Heart right ventricle (tissue), 16 donors: ENCODE measurements around the gene ALDH1A3. TPM values are rescaled to one million over a fixed set of nuclear protein-coding genes. Genes with fewer than 3 reads are reported as not detected.
A peak's percentile ranks its signal among the peaks of the same experiment; 100 is the strongest.

Experiments used
- ATAC-seq, 8 donors: fragments of 200-7000 bp; cut with Tn5 transposase; one replicate each; pipeline ENCODE4 v1.9.1; 2020; ENCODE audit warnings: mild to moderate bottlenecking in 8 of 8, moderate library complexity in 8 of 8, moderate number of reproducible peaks in 1 of 8
- DNase-seq, 2 donors: peaks; one replicate each; pipeline ENCODE4 v3.0.0-alpha.2; 2020
- H3K27ac ChIP-seq, 10 donors: fragments of 200-600 bp; sonication (generic) in 2 of 10; one replicate each; pipeline versions ENCODE4 v1.5.0 to v1.8.0; 2020 to 2022; ENCODE audit warnings: mild to moderate bottlenecking in 3 of 10
- H3K27me3 ChIP-seq, 7 donors: fragments of 200-600 bp; one replicate each; pipeline ENCODE4 v1.8.0; 2021 to 2022; ENCODE audit warnings: mild to moderate bottlenecking in 2 of 7
- H3K36me3 ChIP-seq, 9 donors: fragments of 200-600 bp; sonication (generic) in 1 of 9; one replicate each; pipeline versions ENCODE4 v1.5.0 to v1.8.0; 2020 to 2022; ENCODE audit warnings: mild to moderate bottlenecking in 2 of 9
- H3K4me1 ChIP-seq, 9 donors: fragments of 200-600 bp; sonication (generic) in 1 of 9; one replicate each; pipeline versions ENCODE4 v1.5.0 to v1.8.0; 2020 to 2022; ENCODE audit warnings: mild to moderate bottlenecking in 4 of 9
- H3K4me3 ChIP-seq, 10 donors: fragments of 200-600 bp; sonication (generic) in 2 of 10; one replicate each; pipeline versions ENCODE4 v1.5.0 to v1.8.0; 2020 to 2022; ENCODE audit warnings: mild to moderate bottlenecking in 7 of 10, moderate library complexity in 2 of 10
- H3K9me3 ChIP-seq, 11 donors: fragments of 200-600 bp in 10 of 11; sonication (generic) in 2 of 11; one replicate each; pipeline versions ENCODE4 v1.5.0 to v1.8.0; 2013 to 2022; ENCODE audit warnings: mild to moderate bottlenecking in 2 of 11, control low read depth in 1 of 11, moderate library complexity in 1 of 11
- WGBS, 2 donors: extraction: QIAGEN DNeasy Blood & Tissue Kit; methylation state at CpG; one replicate each; pipeline ENCODE4 v1.1.7; 2013; ENCODE audit warnings: inconsistent platforms in 1 of 2; 5-methylcytosine and 5-hydroxymethylcytosine counted together
- intact Hi-C, 10 donors: fragments of 100-400 bp; cut with DNase I; formaldehyde crosslinking; loops; one replicate each; pipeline versions ENCODE4 v1.11.1 to v1.14.2; 2022
- polyA plus RNA-seq, 2 donors: library from polyadenylated mRNA; stranded (reverse); fragments of 200-250 nt; gene quantifications; one replicate each; pipeline ENCODE4 v1.2.3, GENCODE V29; 2013
- total RNA-seq, 10 donors: library from RNA; stranded (reverse); fragmentation: NEBNext Ultra II Directional in 3 of 10; extraction: Animal tissue kit (Norgen Biotek cat#: 25700) in 3 of 10; gene quantifications; one replicate each; pipeline versions ENCODE4 v1.2.1 to v1.2.4, GENCODE V29; 2021 to 2023
- TF ChIP-seq, protein P1 (sequence below), 9 donors: fragments of 200-600 bp; sonication (generic) in 2 of 9; IDR thresholded peaks; one replicate each; pipeline versions ENCODE4 v1.5.0 to v1.8.0; 2021 to 2022; ENCODE audit warnings: antibody characterized with exemption in 9 of 9, mild to moderate bottlenecking in 5 of 9, moderate library complexity in 1 of 9
- donor health status: Arrhythmogenic right ventricular cardiomyopathy.
- donor health status: ischemic (EF 13 %, LVEDD 7.1; RV severe dilation, severe dysfunction).
- donor health status: healthy with polysubstance abuse.
- donor health status: DM: no; HTN: yes; CAD: no.
- donor health status: DM: no; HTN: no; CAD: no.
- donor health status: ischemic (EF 25% LVEDD 6.9; RV normal size, moderate dysfunction).
- donor health status: ischemic (EF 25% LVEDD 5.7; RV mildly dilated, moderate dysfunction).
- donor health status: healthy.
- donor health status: DM: yes; HTN: yes; CAD: no.
- donor health status: Ischemic cardiomyopathy.
- donor health status: ischemic (EF 35%, LVEDD 5.7; RV mildly dilated, moderate dysfunction).
- donor health status: nonischemic (EF 11% LVEDD 7.7; RV severe dilation, severe dysfunction).
- donor health status: DM: yes; HTN: yes; CAD: no.
- donor health status: PGD.
- donor health status: ischemic (EF 29% LVEDD 5.4; RV normal size, mild dysfunction).
- donor health status: nonischemic (EF 23%, LVEDD 6.1; RV moderate dilation, normal function).

Gene ALDH1A3
- total and polyA plus RNA-seq, 12 donors, result 0.96 to 24.9 (median 2.3) TPM

DNA sequence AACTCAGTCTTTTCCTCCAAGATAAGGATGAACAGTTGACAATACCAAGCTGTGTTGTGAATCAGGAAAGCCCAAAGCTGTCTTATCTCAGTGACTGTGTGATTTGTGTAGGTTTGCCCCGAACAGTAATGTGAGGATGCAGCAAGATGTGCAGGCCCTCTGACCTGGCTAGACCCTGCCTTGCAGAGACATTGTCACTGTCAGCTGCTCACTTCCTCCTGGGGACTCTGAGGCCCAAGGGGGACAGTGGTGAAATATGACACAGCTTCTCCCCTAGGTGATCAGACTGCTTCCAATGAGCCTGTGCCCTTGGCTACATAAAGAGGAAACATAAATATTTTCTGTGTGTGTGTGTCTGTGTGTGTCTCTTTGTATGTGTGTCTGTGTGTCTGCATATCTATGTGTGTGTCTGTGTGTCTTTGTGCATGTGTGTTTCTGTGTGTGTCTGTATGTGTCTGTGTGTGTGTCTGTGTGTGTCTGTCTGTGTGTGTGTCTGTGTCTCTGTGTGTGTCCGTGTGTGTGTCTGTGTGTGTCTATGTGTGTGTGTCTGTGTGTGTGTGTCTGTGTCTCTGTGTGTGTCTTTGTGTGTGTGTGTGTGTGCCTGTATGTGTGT, 61.2 kb downstream of the ALDH1A3 start:
- peaks cover 0 to 42% (median 6%) of the 10 kb centered on the region in 9 donors for H3K4me1 ChIP-seq
- intact Hi-C loops, result no loop called here
- DNase-seq (no peak), ATAC-seq (peak in 1 of 8 donors; percentile 55)
- no peak overlapping the region for H3K4me3 ChIP-seq
- H3K9me3 ChIP-seq, result peaks cover 0 to 19% (median 0%) of the 10 kb centered on the region in 11 donors
- TF ChIP-seq, protein P1, sequence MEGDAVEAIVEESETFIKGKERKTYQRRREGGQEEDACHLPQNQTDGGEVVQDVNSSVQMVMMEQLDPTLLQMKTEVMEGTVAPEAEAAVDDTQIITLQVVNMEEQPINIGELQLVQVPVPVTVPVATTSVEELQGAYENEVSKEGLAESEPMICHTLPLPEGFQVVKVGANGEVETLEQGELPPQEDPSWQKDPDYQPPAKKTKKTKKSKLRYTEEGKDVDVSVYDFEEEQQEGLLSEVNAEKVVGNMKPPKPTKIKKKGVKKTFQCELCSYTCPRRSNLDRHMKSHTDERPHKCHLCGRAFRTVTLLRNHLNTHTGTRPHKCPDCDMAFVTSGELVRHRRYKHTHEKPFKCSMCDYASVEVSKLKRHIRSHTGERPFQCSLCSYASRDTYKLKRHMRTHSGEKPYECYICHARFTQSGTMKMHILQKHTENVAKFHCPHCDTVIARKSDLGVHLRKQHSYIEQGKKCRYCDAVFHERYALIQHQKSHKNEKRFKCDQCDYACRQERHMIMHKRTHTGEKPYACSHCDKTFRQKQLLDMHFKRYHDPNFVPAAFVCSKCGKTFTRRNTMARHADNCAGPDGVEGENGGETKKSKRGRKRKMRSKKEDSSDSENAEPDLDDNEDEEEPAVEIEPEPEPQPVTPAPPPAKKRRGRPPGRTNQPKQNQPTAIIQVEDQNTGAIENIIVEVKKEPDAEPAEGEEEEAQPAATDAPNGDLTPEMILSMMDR (IDR thresholded peaks at IDR 0.05), result no peak
- no peak overlapping the region for H3K27ac ChIP-seq
- no peaks in the 10 kb centered on the region for H3K27me3 ChIP-seq
- no peaks in the 10 kb centered on the region for H3K36me3 ChIP-seq
- 74 to 83% methylated on average over 2 of the region's 2 CpGs for WGBS, 2 donors

DNA sequence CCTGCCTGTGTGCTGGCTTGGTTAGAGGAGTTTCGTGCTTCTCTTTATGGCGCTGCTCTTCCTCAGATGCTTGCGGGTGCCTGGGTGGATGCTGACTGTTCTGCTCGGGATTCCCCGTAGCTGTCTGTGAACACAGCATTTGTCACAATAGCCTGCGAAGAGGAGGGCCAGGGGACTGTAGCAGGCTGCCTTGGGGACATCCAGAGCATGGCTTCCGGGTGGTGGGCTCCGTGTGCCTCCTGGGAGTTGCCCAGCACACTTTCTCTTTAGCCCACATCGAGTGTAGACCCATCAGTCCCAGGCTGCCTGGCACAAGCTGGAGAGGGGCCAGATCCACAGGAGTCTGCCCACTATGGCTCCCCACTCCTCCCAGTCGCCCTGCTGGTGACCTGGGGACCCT, 61.9 kb downstream of the ALDH1A3 start:
- H3K4me3 ChIP-seq, result no peak overlapping the region
- H3K4me1 ChIP-seq, result peaks cover 0 to 42% (median 6%) of the 10 kb centered on the region in 9 donors
- WGBS, 2 donors, result 74 to 84% methylated on average over 10 of the region's 10 CpGs
- DNase-seq, result no peak
- no peaks in the 10 kb centered on the region for H3K27me3 ChIP-seq
- no peaks in the 10 kb centered on the region for H3K36me3 ChIP-seq
- intact Hi-C loops, result no loop called here
- TF ChIP-seq, protein P1 (IDR thresholded peaks at IDR 0.05), result no peak
- ATAC-seq, result no peak
- H3K9me3 ChIP-seq, result peaks cover 0 to 14% (median 0%) of the 10 kb centered on the region in 11 donors
- H3K27ac ChIP-seq, result no peak overlapping the region

DNA sequence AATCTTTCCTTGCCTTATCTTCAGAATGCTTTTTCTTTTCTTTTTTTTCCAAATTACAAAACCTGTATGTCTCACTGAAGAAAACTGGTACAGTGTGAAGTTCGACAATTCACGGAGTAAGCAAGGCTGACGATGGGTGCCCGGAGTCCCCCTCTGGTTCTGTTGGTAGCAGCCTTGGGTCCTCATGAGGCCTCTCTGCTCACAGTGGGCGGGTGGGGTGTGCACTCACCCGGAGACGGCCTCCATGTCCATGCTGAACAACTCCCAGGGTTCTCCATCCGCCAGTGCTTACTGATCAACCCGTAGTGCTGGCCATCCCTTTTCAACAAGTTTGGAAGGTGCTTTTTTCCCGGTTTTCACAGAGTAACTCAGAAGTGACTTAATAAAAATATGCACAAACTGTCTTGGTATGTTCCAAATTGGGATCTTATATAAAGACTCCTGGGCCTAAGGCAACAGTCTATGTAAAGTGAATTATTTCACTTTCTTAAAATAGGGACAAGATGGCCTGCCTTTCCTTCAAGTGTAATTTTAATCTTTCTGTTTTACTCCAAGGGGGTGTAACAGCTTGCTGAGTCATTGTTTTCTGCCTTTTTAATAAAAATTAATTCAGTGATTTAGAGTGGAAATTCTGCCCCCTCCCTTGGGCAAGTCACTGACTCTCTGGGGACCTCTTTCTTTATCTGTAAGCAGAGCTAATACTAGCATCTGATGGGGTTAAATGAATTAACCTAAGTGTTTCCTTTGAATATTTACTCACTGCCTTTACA, 63.2 kb downstream of the ALDH1A3 start:
- H3K27ac ChIP-seq, result peak overlapping the region in 2 of 10 donors; percentile 12 to 29
- WGBS, 2 donors, result 85 to 92% methylated on average over 10 of the region's 10 CpGs
- intact Hi-C loops, result no loop called here
- ATAC-seq (no peak), DNase-seq (no peak)
- no peak overlapping the region for H3K4me3 ChIP-seq
- H3K4me1 ChIP-seq, result peaks cover 0 to 42% (median 6%) of the 10 kb centered on the region in 9 donors
- H3K27me3 ChIP-seq, result peaks cover 0 to under 1% (median 0%) of the 10 kb centered on the region in 7 donors
- no peaks in the 10 kb centered on the region for H3K36me3 ChIP-seq
- TF ChIP-seq, protein P1 (IDR thresholded peaks at IDR 0.05), result no peak
- H3K9me3 ChIP-seq, result peaks cover 0 to 8% (median 0%) of the 10 kb centered on the region in 11 donors

DNA sequence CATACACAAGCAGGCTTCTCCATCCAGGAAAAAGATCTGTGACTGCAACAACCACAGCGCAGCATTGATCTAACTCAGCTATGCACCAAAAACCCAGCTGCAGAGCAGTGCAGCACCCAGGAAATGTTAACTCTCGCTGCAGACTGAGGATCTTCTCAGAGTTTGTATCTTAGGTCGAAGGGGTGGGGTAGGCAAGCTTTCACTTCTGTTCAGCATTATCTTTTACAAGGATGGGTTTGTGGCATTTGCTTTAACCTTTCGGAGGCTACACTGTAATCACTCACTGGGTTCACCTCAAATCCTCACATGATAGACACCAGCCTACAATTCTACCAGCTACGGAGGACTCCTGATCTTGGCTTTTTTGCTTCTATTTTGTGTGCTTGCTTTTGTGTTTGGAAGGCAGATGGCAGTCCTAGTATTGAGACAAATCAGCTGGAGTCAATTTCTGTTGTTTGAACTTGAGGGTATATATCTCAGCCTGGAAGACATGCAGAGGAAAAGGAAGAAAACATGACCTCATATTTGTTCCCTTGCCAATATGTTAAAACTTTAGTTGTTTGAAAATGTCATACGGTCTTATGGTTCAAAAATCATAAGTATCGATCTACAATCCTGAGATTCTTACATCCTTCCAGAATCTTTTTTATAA, 64.7 kb downstream of the ALDH1A3 start:
- intact Hi-C loops, result no loop called here
- WGBS, 2 donors, result 64 to 72% methylated on average over 7 of the region's 7 CpGs

More for the DNA sequence above, 64.7 kb downstream of the ALDH1A3 start:
- Histone ChIP-seq H3K27ac (peak overlapping the region in 1 of 10 donors; percentile 29), H3K9me3 (peaks cover 0 to 8% (median 0%) of the 10 kb centered on the region in 11 donors), H3K4me3 (peak overlapping the region in 1 of 10 donors; percentile 4), H3K4me1 (peaks cover 0 to 48% (median 6%) of the 10 kb centered on the region in 9 donors), H3K36me3 (no peaks in the 10 kb centered on the region), H3K27me3 (peaks cover 0 to 6% (median 0%) of the 10 kb centered on the region in 7 donors)
- TF ChIP-seq, protein P1 (IDR thresholded peaks at IDR 0.05), result no peak
- ATAC-seq (peak in 2 of 8 donors; percentile 16 to 24), DNase-seq (no peak)
